ENCODE data around the gene MESD.
A peak's percentile ranks its signal among the peaks of the same experiment; 100 is the strongest.

The MESD gene

GRCh38 chr15:80991421-80991820 lies 1.8 kb upstream of the MESD start:
- no peak for DNase-seq (ENCODE audit: low read depth in 3 of 3)

- DNase-seq (ENCODE audit: low read depth in 3 of 3) = no peak
These were observed 1.3 kb upstream of the MESD start for GRCh38 chr15:80990955-80991354.

GRCh38 chr15:80989081-80989517 lies 520 bp downstream of the MESD start:
- DNase-seq (ENCODE audit: low read depth in 3 of 3) = no peak

DNA sequence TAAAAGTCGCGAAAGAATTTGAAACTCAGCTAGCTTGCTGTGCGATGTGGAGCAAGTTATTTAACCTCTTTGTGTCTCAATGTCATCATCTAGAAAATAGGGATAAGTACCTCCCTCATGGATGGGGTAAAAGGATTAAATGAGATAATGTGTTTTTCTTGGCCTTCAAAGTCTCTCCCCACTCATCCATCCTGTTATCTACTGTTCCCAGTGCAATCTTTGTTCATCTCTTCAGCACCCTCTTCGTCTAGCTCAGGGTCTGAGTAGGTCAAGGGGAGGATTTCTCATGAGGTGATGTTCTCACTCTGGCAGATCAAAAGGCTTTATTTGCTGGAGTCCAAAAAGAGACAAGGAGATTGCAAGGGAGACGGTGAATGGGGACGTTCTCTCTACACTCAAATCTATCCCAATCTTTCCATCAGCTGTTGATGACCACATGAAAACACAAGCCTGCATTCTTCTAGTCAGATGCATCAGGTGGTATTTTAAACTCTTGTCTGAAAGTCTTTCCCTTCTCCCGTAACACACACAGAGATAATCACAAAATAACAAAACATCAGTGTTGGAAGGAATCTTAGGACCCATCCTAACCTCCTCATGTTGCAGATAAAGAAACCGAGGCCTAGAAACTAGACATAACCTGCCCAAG lies 1.3 kb downstream of the MESD start:
- DNase-seq (ENCODE audit: low read depth in 3 of 3) = no peak

- DNase-seq (ENCODE audit: low read depth in 3 of 3) = no peak
These were observed 3.1 kb downstream of the MESD start for GRCh38 chr15:80986487-80986886.

DNA sequence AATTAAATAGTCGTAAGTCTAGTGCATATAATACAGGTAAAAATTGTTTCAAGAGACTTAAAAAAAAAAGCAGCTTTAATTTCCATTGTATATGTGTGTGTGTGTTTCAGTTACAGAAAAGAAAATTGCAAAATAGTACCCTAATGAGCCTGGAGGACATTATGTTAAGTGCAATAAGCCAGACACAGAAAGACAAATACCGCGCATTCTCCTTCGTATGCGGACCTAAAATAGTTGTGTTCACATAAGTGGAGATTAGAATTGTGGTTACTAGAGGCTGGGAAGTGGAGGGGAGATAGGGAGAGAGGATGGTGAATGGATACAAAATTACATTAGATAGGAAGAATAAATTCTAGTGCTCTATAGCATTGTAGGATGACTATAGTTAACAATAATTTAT lies 3.6 kb downstream of the MESD start:
- no peak for DNase-seq (ENCODE audit: low read depth in 3 of 3)

GRCh38 chr15:80984856-80985255 lies 4.8 kb downstream of the MESD start:
- DNase-seq (ENCODE audit: low read depth in 3 of 3) = no peak

DNA sequence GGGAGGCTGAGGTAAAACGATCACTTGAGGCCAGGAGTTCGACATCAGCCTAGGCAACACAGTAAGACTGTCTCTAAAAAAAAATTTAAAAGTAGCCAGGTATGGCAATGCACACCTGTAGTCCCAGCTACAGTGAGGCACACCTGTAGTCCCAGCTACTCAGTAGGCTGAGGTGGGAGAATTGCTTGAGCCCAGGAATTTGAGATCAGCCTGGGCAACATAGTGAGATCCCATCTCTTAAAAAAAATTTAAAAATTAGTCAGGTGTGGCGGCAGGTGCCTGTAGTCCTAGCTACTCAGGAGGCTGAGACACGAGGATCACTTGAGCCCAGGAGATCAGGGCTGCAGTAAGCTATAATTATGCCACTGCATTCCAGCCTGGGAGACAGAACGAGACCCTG lies 6.8 kb downstream of the MESD start:
- no peak for DNase-seq (ENCODE audit: low read depth in 3 of 3)

DNA sequence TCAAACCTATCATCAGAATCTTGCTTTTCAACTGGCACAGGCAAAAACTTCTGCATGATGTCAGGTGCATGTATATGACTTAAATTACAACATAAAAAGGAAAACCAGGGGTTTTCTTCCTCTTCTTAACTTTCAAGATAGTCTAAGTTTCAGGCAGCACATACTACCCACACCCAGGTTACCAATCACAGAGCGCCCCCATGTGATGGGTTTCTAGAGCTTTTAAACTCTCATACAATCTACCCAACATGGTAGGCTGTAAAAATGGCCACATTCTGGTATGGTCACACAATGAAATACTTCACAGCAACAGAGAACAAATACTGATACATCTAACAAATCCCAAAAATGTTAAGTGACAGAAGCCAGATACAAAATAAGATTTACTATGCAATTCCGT lies 7.4 kb downstream of the MESD start:
- DNase-seq (ENCODE audit: low read depth in 3 of 3) = no peak

- no peak for DNase-seq (ENCODE audit: low read depth in 3 of 3)
These were observed 9.9 kb downstream of the MESD start for GRCh38 chr15:80979538-80980200.

GRCh38 chr15:80978685-80979329 lies 10.8 kb downstream of the MESD start:
- no peak for DNase-seq (ENCODE audit: low read depth in 3 of 3)

GRCh38 chr15:80977627-80978036 lies 12.0 kb downstream of the MESD start:
- no peak for DNase-seq (ENCODE audit: low read depth in 3 of 3)

GRCh38 chr15:80976851-80977250 lies 12.8 kb downstream of the MESD start:
- DNase-seq (ENCODE audit: low read depth in 3 of 3) = no peak

GRCh38 chr15:80974914-80975313 lies 14.7 kb downstream of the MESD start:
- no peak for DNase-seq (ENCODE audit: low read depth in 3 of 3)

DNA sequence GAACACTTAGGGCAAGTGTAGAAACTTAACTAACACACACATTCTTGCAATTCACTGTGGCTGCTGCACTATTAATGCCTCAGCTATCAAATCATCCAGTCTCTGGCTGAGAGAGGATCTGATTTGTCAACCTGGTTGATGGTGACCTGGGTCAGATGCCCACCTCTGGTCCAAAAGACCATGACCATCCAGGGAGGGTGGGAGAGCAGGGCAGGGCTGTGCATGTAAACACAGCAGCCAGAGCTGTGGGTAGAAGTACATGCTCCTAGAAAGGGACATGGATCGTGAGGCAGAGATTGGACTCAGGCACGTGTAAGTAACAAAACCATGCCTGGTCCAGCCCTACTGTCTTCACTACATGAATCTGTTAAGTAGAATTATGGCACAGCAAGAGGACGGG lies 17.3 kb downstream of the MESD start:
- no peak for DNase-seq (ENCODE audit: low read depth in 3 of 3)

- no peak for DNase-seq (ENCODE audit: low read depth in 3 of 3)
These were observed 18.5 kb downstream of the MESD start for GRCh38 chr15:80971143-80971542.

GRCh38 chr15:80970658-80971057 lies 19.0 kb downstream of the MESD start:
- DNase-seq (ENCODE audit: low read depth in 3 of 3) = no peak

DNA sequence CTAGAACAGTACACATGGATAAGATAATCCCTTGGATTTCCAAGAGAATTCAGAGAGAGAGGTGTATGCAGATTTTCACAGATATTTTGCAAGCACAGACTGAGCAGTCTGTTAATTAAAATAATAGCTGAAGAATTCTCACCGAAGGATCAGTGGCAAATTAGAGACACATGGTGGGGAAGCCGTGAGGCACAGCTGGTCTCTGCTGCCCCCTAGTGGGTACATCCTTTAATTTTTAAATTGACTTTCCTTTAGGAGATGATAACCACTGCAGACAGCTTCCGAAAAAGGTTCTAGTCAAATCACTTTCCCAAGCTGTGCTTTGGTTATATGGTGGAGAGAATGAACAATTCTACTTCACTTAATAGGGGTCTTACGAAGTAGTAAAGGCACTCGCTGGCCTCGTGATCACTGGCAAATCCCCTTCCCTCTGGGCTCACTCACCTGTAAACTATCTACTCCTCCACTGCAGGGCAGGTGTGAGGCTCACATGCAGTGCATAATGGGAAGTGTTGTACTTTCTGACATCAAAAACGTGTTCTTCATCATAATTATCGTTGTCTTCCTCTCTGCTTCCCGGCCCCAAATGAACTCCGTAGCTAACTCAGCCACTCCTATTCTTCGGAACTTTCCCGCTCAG lies 19.5 kb downstream of the MESD start:
- DNase-seq (ENCODE audit: low read depth in 3 of 3) = peak in 2 of 3 experiments; percentile 23 to 49

GRCh38 chr15:80969316-80969715 lies 20.3 kb downstream of the MESD start:
- DNase-seq (ENCODE audit: low read depth in 3 of 3) = no peak

GRCh38 chr15:80967991-80968510 lies 21.6 kb downstream of the MESD start:
- no peak for DNase-seq (ENCODE audit: low read depth in 3 of 3)

DNA sequence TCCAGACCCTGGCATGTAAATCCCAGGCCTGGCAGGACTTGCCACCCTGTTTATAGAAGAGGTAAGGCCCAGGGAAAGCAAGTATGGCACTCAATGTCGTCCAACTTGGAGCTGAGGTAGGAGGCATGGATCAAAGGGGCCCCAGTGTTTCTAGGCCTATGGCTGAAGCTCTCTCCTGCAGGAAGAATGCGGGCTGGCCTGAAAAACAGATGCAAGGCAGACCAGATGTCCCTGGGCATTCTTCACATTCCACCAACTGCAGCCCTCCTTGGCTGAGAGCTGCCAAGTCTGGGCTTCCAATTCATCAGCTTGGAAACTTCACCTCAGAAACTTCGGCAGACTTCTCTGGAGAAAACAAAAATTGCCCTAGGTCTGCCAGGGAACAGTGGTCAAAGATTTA lies 22.2 kb downstream of the MESD start:
- DNase-seq (ENCODE audit: low read depth in 3 of 3) = no peak

DNA sequence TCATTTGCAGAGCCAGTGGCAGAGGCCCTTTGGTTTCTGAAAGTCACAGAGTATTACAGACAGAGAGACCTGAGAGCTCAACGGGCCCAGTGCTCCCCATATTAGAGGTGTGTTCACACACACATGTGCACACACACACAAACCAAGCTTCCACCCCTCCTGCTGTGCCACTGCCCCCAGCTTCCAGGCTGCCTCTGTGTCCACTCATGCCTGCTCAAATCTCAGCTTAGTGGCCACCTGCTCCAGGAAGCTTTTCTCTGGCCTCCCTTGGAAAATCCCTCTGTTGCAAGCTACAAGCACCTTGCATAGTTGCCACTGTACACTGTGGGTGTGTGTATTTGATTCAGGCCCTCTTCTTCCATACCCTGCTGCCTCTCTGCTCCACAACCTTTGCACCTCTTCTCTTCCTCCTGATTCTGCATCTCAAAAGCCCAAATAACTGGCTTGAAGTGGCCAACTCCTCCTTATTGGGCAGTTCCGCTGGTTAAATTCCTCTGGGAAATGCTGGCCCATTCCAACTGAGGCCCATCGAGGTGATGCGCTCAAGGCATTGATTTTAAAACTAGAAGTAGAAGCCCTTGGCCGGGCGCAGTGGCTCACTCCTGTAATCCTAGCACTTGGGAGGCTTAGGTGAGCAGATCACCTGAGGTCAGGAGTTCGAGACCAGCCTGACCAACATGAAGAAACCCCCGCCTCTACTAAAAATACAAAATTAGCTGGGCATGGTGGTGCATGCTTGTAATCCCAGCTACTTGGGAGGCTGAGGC lies 23.0 kb downstream of the MESD start:
- DNase-seq (ENCODE audit: low read depth in 3 of 3) = no peak

Data from stimulated activated CD4-positive, alpha-beta T cell treated with anti-CD3 and anti-CD28 coated beads, TNF-alpha, amount 100 ng/mL, for 4 hours (primary cell).